Adipocyte (in vitro differentiated cells): Measurements from ENCODE around the gene CRACDL.

Source experiments
- DNase-seq: peaks from one replicate; pipeline ENCODE4 v3.0.0-alpha.2; 2015; ENCODE audit warnings: low read depth
- H3K27me3 ChIP-seq: replicated peaks from 2 replicates; pipeline ENCODE4 v1.7.0; 2013; ENCODE audit warnings: mild to moderate bottlenecking, low read length, moderate library complexity; ENCODE audit not compliant: control insufficient read depth, insufficient read depth
- H3K36me3 ChIP-seq: 2 replicates; pipeline ENCODE4 v1.7.0; 2013; ENCODE audit warnings: low read length, mild to moderate bottlenecking, moderate library complexity; ENCODE audit not compliant: control insufficient read depth, insufficient read depth, severe bottlenecking
- H3K4me1 ChIP-seq: 2 replicates; pipeline ENCODE4 v1.7.0; 2013; ENCODE audit warnings: mild to moderate bottlenecking, low read length, moderate library complexity; ENCODE audit not compliant: control insufficient read depth, insufficient read depth
- H3K4me3 ChIP-seq: 2 replicates; pipeline ENCODE4 v1.7.0; 2013; ENCODE audit warnings: mild to moderate bottlenecking, low read length, moderate library complexity
- H3K9ac ChIP-seq: 2 replicates; pipeline ENCODE4 v1.7.0; 2013; ENCODE audit warnings: mild to moderate bottlenecking, low read length, moderate library complexity
- H3K9me3 ChIP-seq: 2 replicates; pipeline ENCODE4 v1.7.0; 2013; ENCODE audit warnings: mild to moderate bottlenecking, low read length, moderate library complexity; ENCODE audit not compliant: control insufficient read depth

CRACDL gene

GRCh38 chr2:98846041-98846440 is 90.0 kb downstream of the CRACDL start:
- Histone ChIP-seq H3K4me1 (peaks cover 4% of the 10 kb centered on the region), H3K9me3 (no peaks in the 10 kb centered on the region), H3K9ac (no peak overlapping the region), H3K4me3 (no peak overlapping the region), H3K27me3 (peaks cover 8% of the 10 kb centered on the region), H3K36me3 (no peaks in the 10 kb centered on the region)
- peak; percentile 38 for DNase-seq

GRCh38 chr2:98842136-98842535 is 93.9 kb downstream of the CRACDL start:
- Histone ChIP-seq H3K4me3 (no peak overlapping the region), H3K27me3 (no peaks in the 10 kb centered on the region)

GRCh38 chr2:98839292-98839691 is 96.7 kb downstream of the CRACDL start:
- DNase-seq, result peak; percentile 45
- Histone ChIP-seq H3K36me3 (no peaks in the 10 kb centered on the region), H3K4me3 (no peak overlapping the region), H3K9me3 (no peaks in the 10 kb centered on the region), H3K9ac (no peak overlapping the region), H3K27me3 (no peaks in the 10 kb centered on the region), H3K4me1 (no peaks in the 10 kb centered on the region)

More at GRCh38 chr2:98842136-98842535, 93.9 kb downstream of the CRACDL start:
- DNase-seq, result no peak
- H3K4me1 ChIP-seq, result no peaks in the 10 kb centered on the region
- no peaks in the 10 kb centered on the region for H3K9me3 ChIP-seq
- no peak overlapping the region for H3K9ac ChIP-seq
- H3K36me3 ChIP-seq, result no peaks in the 10 kb centered on the region

GRCh38 chr2:98835831-98836385 is 100.1 kb downstream of the CRACDL start:
- Histone ChIP-seq H3K9ac (no peak overlapping the region), H3K4me3 (no peak overlapping the region), H3K9me3 (no peaks in the 10 kb centered on the region), H3K27me3 (peaks cover 2% of the 10 kb centered on the region), H3K36me3 (no peaks in the 10 kb centered on the region), H3K4me1 (no peaks in the 10 kb centered on the region)
- DNase-seq, result no peak

- no peak for DNase-seq
- no peaks in the 10 kb centered on the region for H3K4me1 ChIP-seq
- H3K27me3 ChIP-seq, result peaks cover 16% of the 10 kb centered on the region
- H3K9ac ChIP-seq, result no peak overlapping the region
- no peak overlapping the region for H3K4me3 ChIP-seq
- H3K9me3 ChIP-seq, result no peaks in the 10 kb centered on the region
- H3K36me3 ChIP-seq, result no peaks in the 10 kb centered on the region
These were observed 102.1 kb downstream of the CRACDL start for GRCh38 chr2:98833917-98834263.

GRCh38 chr2:98833172-98833916 is 102.7 kb downstream of the CRACDL start:
- DNase-seq, result no peak
- H3K36me3 ChIP-seq, result no peaks in the 10 kb centered on the region
- peaks cover 19% of the 10 kb centered on the region for H3K27me3 ChIP-seq
- no peaks in the 10 kb centered on the region for H3K9me3 ChIP-seq
- H3K9ac ChIP-seq, result no peak overlapping the region
- no peaks in the 10 kb centered on the region for H3K4me1 ChIP-seq
- no peak overlapping the region for H3K4me3 ChIP-seq

GRCh38 chr2:98832172-98832571 is 103.9 kb downstream of the CRACDL start:
- H3K4me3 ChIP-seq, result no peak overlapping the region
- no peaks in the 10 kb centered on the region for H3K9me3 ChIP-seq
- no peak overlapping the region for H3K9ac ChIP-seq
- H3K27me3 ChIP-seq, result peaks cover 30% of the 10 kb centered on the region
- no peak for DNase-seq
- H3K36me3 ChIP-seq, result no peaks in the 10 kb centered on the region
- no peaks in the 10 kb centered on the region for H3K4me1 ChIP-seq

- no peaks in the 10 kb centered on the region for H3K36me3 ChIP-seq
- no peaks in the 10 kb centered on the region for H3K9me3 ChIP-seq
- H3K4me1 ChIP-seq, result no peaks in the 10 kb centered on the region
- H3K9ac ChIP-seq, result no peak overlapping the region
- peaks cover 38% of the 10 kb centered on the region for H3K27me3 ChIP-seq
- H3K4me3 ChIP-seq, result no peak overlapping the region
- no peak for DNase-seq
These were observed 105.4 kb downstream of the CRACDL start for GRCh38 chr2:98830571-98831145.

- peaks cover 48% of the 10 kb centered on the region for H3K27me3 ChIP-seq
These were observed 106.3 kb downstream of the CRACDL start for GRCh38 chr2:98829581-98830270.

GRCh38 chr2:98828793-98829371 is 107.1 kb downstream of the CRACDL start:
- Histone ChIP-seq H3K4me3 (no peak overlapping the region), H3K4me1 (no peaks in the 10 kb centered on the region), H3K9ac (no peak overlapping the region), H3K36me3 (no peaks in the 10 kb centered on the region), H3K27me3 (peaks cover 53% of the 10 kb centered on the region), H3K9me3 (no peaks in the 10 kb centered on the region)
- no peak for DNase-seq

More at GRCh38 chr2:98829581-98830270, 106.3 kb downstream of the CRACDL start:
- no peaks in the 10 kb centered on the region for H3K4me1 ChIP-seq
- H3K9ac ChIP-seq, result no peak overlapping the region
- H3K4me3 ChIP-seq, result no peak overlapping the region
- H3K36me3 ChIP-seq, result no peaks in the 10 kb centered on the region
- no peak for DNase-seq
- H3K9me3 ChIP-seq, result no peaks in the 10 kb centered on the region

- peaks cover 58% of the 10 kb centered on the region for H3K27me3 ChIP-seq
- no peaks in the 10 kb centered on the region for H3K4me1 ChIP-seq
These were observed 107.7 kb downstream of the CRACDL start for GRCh38 chr2:98828369-98828744.

More at GRCh38 chr2:98828369-98828744, 107.7 kb downstream of the CRACDL start:
- Histone ChIP-seq H3K9ac (no peak overlapping the region), H3K36me3 (no peaks in the 10 kb centered on the region), H3K4me3 (no peak overlapping the region), H3K9me3 (no peaks in the 10 kb centered on the region)
- no peak for DNase-seq
